Testis (tissue), 2 donors: ENCODE data around the gene SMAP1.

Source experiments
- CTCF ChIP-seq, 3 experiments: fragments of 450-650 bp in 2 of 3; fragments of 200-600 bp in 1 of 3; sonication (generic) in 1 of 3; IDR thresholded peaks; one replicate each; pipeline ENCODE4 v1.5.1; 2016 to 2019; ENCODE audit warnings: antibody characterized with exemption in 3 of 3, mild to moderate bottlenecking in 2 of 3, moderate library complexity in 1 of 3
- POLR2A ChIP-seq: fragments of 450-650 bp; IDR thresholded peaks from one replicate; pipeline ENCODE4 v1.6.1; 2017; ENCODE audit warnings: antibody characterized with exemption, mild to moderate bottlenecking, moderate library complexity

- TF ChIP-seq CTCF (IDR thresholded peaks at IDR 0.05), result no peak
- TF ChIP-seq POLR2A, result no peak
These were observed 8.1 kb downstream of the SMAP1 start for GRCh38 chr6:70675822-70676221.
